Activated CD4-positive, alpha-beta T cell treated with anti-CD3 and anti-CD28 coated beads, Interleukin-2, amount 50 U/mL, for 16 hours (primary cell): ENCODE measurements around the gene SMARCA4.

Experiments used
- DNase-seq: peaks from one replicate; pipeline ENCODE4 v3.0.0-alpha.2; 2020

The SMARCA4 gene

DNA sequence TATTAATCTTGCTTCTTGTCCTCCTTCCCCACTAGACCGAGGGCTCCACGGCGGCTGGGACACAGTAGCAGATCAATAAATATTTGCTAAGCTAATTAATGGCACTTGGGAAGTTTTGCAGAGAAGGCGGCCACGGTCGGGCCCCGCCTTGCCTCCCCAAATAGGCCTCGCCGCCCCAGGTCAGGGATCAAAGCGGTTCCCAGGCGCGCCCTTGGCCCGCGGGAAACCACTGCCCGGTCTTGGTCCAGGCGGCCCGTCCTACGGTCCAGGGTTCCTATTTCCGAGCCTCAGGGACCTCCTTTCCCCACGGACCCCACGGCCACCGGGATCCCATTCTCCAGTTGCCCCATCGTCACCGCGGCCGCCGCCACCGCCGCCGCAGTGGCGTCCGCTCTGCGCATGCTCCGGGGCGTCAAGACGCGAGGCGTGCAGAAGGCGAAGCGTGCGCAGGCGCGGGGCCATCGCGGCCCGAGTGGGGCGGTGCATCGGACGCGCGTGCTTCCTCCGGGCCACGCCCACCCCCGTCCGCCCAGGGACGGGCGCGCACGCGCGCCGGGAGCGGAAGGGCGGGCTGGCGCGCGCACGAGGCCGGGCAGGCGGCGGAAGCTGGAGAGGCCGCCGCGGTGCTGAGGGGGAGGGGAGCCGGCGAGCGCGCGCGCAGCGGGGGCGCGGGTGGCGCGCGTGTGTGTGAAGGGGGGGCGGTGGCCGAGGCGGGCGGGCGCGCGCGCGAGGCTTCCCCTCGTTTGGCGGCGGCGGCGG is at the start of gene SMARCA4:
TSS of gene SMARCA4 (plus strand) at position 717 of the 759 bp plus-strand sequence. CDS start 23,122 bp downstream, outside the sequence.
- peak; percentile 98 for DNase-seq

- DNase-seq, result no peak
Measured at GRCh38 chr19:10911579-10912363, 49.1 kb upstream of the SMARCA4 start.

DNA sequence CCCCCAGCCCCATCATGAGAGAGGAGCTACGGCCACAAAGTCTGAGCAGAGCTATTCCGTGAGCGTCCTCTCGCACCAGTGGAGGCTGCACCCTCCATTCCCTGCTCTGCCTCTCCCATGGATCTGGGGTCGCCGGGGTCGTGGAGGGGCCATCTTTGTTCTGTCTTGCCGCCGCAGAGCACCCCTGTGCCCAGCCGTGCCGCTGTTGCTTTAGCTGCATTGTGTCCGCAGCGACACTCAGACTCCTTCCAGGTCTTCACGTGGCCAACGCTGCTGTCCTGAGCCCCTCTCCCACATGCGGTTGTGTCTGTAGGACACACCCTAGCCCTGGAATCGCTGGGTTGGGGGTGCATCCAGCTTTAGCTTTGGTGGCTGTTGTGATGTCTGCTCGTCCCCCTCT is 48.2 kb upstream of the SMARCA4 start:
- DNase-seq, result no peak

DNA sequence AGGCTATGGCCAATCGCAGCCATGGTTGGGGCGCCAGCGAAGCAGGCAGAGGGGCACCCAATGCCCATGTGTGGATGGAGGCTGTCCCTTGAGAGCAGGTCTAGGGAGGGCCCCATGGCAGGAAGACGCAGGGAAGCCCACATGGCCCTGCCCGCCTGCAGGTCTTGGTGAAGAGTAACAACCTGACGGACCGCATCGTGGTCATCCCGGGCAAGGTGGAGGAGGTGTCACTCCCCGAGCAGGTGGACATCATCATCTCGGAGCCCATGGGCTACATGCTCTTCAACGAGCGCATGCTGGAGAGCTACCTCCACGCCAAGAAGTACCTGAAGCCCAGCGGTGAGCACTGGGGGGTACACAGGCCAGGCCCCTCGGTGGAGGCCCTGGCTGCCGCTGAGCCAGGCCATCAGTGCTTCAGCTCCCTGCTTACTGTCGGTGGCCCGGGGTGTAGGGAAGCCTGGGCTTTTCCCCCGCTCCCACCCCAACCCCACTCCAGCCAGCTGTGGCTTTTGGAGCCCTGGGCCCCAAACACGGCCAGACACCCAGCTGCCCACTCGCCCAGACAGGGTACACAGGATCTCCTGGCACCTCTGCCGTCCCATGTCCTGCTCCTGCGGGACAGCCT is 47.0 kb upstream of the SMARCA4 start:
- no peak for DNase-seq

GRCh38 chr19:10915130-10916091 is 45.4 kb upstream of the SMARCA4 start:
- DNase-seq, result no peak

DNA sequence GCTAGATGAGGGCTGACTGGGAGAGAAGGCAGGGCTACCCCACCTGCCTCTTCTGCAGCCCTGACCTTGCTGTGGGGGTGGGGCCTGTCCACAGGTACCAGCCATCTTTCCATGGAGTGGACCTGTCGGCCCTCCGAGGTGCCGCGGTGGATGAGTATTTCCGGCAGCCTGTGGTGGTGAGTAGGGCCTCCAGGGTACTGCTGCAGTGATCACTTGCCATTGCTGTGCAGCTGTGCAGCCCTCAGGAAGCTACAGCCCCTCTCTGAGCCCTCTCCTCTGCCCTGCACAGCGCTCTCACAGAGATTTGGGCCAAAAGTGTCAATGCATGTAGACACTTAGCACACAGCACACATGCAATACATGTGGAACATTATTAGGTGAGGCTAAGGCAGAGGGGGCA is 44.2 kb upstream of the SMARCA4 start:
- no peak for DNase-seq

DNA sequence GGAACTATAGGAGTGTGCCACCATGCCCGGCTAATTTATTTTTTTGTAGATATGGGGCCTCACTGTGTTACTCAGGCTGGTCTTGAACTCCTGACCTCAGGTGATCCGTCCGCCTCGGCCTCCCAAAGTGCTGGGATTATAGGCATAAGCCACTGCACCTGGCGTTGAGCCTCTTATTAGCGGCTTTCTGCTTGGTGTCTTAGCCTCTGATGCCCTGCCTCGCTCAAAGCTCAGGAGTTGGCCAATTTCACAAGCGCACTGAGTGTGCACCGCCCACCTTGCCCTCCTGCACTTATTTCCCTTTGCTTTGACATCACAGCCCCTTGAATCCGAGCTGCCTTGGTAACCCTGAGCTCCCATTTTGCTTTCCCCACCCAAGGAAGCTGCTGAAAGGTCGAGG is 42.5 kb upstream of the SMARCA4 start:
- no peak for DNase-seq

GRCh38 chr19:10919352-10920287 is 41.2 kb upstream of the SMARCA4 start:
- DNase-seq, result no peak

DNA sequence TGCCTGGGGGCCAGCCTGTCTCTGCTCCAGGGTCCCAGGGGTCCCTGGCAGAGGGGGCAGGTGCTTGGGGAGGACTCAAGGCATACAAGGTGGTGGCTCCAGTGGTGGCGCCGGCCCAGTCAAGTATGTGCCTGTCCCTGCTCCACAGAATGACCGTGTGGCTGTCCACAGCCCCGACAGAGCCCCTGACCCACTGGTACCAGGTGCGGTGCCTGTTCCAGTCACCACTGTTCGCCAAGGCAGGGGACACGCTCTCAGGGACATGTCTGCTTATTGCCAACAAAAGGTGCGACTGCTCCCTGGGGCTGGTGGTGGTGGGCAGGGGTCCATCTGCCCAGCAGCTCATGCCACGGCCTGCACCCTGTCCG is 40.6 kb upstream of the SMARCA4 start:
- DNase-seq, result no peak

GRCh38 chr19:10920781-10921180 is 40.0 kb upstream of the SMARCA4 start:
- no peak for DNase-seq

GRCh38 chr19:10921199-10921909 is 39.5 kb upstream of the SMARCA4 start:
- no peak for DNase-seq

DNA sequence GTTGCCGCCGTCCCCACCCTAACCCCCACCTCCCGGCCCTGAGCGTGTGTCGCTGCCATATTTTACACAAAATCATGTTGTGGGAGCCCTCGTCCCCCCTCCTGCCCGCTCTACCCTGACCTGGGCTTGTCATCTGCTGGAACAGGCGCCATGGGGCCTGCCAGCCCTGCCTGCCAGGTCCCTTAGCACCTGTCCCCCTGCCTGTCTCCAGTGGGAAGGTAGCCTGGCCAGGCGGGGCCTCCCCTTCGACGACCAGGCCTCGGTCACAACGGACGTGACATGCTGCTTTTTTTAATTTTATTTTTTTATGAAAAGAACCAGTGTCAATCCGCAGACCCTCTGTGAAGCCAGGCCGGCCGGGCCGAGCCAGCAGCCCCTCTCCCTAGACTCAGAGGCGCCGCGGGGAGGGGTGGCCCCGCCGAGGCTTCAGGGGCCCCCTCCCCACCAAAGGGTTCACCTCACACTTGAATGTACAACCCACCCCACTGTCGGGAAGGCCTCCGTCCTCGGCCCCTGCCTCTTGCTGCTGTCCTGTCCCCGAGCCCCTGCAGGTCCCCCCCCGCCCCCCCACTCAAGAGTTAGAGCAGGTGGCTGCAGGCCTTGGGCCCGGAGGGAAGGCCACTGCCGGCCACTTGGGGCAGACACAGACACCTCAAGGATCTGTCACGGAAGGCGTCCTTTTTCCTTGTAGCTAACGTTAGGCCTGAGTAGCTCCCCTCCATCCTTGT is 38.8 kb upstream of the SMARCA4 start:
- no peak for DNase-seq

DNA sequence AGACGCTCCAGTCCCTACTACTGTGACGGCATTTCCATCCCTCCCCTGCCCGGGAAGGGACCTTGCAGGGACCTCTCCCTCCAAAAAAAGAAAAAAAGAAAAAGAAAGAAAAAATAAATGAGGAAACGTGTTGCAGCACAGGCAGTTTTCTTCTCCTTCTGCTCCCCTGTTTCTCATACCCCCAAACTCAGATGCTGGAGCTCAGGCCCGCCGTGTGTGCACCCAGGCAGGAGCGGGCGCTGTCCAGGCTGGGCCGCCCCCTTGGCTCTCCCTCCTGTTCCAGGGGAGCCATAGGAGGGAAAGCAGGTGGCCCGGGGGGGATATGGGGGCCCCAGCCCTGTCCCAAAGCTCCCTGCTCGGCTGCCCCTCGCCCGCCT is 38.2 kb upstream of the SMARCA4 start:
- no peak for DNase-seq

DNA sequence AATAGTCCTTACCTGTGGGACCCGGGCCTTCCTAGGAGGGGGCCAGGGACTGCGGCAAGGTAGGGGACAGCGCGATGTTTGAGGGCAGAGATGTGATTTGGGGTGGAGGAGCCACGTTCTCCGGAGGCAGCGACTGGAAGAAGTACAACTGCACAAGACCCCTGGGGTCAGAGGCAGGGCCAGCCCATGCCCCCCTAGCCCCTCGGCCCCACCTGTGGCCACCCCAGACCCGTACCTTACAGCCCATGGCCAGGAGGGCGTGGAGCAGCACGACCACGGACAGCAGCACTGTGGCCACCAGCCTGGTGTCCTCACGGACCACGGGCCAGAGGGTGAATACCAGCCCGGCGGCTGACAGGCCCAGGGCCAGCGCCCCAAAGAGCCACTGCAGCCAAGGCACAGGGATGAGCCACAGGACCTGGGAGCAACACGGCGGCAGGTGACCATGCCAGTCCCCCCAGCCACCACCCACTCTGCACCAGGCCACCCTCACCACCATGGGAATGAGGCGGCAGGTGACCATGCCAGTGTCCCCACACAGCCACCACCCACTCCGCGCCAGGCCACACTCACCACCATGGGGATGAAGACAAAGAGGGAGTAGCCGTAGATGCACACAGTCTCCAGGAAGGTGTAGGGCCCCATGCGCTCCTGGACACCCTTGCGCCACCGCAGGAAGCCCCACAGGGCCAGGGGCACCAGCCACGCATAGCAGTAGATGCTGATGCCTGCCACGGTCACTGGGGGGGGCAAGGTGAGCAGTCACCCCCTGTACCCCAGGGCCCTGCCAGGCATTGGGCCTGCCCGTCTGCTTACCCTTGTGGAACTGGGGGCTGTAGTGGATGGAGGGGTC is 37.3 kb upstream of the SMARCA4 start:
- DNase-seq, result no peak

GRCh38 chr19:10924597-10924996 is 36.2 kb upstream of the SMARCA4 start:
- DNase-seq, result no peak

DNA sequence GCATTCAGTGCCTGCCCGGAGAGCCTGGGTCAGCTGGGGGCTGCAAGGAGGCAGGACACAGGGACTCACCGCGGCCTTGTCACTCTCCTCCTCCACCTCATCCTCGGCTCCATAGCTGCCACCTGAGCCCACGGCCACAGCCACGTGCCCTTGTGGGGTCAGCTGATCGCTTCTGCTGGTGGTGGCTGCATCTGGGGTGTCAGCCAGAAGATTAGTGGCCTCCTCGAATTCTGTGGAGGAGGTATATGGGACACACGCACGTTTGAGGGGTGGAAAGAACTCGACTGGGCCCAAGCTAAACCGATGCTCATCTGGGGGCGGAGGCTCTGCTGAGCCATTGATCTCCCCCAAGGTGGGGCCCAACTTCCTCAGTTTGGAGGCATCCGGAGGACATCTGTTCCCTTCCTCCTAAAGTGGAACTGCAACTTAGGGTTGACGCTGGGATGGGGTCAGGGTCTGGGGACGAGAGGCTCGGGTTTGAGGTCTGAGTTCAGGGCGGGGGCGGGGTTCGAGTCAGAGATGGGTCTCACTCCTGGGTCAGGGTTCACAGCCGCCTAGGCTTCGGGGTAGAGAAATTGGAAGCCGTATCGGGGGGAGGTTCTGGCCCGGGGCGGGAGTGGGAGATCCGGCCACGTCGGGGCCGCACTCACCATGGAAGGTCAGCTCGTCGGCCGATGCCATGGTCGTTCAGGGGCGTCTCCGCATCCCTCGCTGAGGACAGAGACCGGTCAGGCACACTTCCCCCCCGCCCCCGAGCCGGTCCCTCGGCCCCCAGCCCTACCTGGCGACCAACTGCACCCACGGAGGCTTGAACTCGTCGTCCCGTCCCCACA is 32.9 kb upstream of the SMARCA4 start:
- DNase-seq, result no peak

DNA sequence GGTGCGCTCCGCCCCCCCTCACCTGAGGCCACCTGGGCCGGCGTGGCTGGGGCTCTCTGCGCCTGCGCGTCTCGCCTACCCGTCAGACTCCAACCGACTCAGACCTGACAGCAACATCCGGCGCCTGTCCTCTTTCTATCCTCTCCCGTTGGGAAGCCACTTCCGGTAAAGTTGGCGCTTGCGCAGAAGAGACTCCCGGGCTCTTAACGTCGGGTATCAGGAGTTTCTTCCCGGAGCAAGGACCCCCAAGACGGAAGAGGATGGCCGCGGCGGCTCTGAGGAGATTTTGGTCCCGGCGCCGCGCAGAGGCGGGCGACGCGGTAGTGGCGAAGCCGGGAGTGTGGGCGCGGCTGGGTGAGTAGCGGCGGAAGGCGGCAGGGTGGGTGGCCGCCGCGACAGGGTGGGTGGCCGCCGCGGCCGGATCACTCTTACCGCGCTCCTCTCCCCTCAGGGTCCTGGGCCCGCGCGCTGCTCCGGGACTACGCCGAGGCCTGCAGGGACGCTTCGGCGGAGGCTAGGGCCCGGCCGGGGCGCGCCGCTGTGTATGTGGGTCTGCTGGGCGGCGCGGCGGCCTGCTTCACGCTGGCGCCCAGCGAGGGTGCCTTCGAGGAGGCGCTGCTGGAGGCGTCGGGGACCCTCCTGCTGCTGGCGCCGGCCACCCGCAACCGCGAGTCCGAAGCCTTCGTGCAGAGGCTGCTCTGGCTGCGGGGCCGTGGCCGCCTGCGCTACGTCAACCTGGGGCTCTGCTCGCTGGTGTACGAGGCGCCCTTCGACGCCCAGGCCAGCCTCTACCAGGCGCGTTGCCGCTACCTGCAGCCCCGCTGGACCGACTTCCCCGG is 32.0 kb upstream of the SMARCA4 start, which contains the start of the genes TIMM29 and YIPF2:
TSS of gene TIMM29 (plus strand) at position 249 of the 839 bp plus-strand sequence. CDS start at position 261, 12 bp downstream.
TSS of gene YIPF2 (minus strand) at position 77 of the 839 bp plus-strand sequence. CDS start 229 bp downstream, outside the sequence.
- peak; percentile 99 for DNase-seq
